Activated CD8-positive, alpha-beta memory T cell treated with anti-CD3 and anti-CD28 coated beads, Interleukin-2, amount 50 U/mL, for 1 hour (primary cell): Measurements from ENCODE around the gene METTL1.
A peak's percentile ranks its signal among the peaks of the same experiment; 100 is the strongest.

Source experiments
- DNase-seq: peaks from one replicate; pipeline ENCODE4 v3.0.0-alpha.2; 2020; ENCODE audit errors: extremely low read depth

The METTL1 gene

GRCh38 chr12:57754411-57755193, 17.3 kb downstream of the METTL1 start, which contains the start of gene MARCHF9:
Gene MARCHF9 (plus strand): TSS chr12:57755103. CDS start chr12:57755529, 426 bp downstream.
- DNase-seq = peak; percentile 74

GRCh38 chr12:57753756-57754337, 18.1 kb downstream of the METTL1 start:
- DNase-seq = no peak

GRCh38 chr12:57752668-57753000, 19.3 kb downstream of the METTL1 start:
- DNase-seq = no peak

GRCh38 chr12:57751788-57752667, 19.9 kb downstream of the METTL1 start, which contains the start of gene CDK4:
Gene CDK4 (minus strand): TSS chr12:57752310. CDS start chr12:57751717, 593 bp downstream.
- DNase-seq = peak; percentile 95

- DNase-seq = no peak
Observed at GRCh38 chr12:57751432-57751787, 20.5 kb downstream of the METTL1 start.

- DNase-seq = no peak
Observed at GRCh38 chr12:57750561-57751431, 21.1 kb downstream of the METTL1 start.

GRCh38 chr12:57749061-57749460, 22.8 kb downstream of the METTL1 start:
- no peak for DNase-seq

- no peak for DNase-seq
Observed at GRCh38 chr12:57746025-57746424, 25.9 kb downstream of the METTL1 start.

GRCh38 chr12:57745485-57745881, 26.4 kb downstream of the METTL1 start:
- DNase-seq = no peak

- DNase-seq = peak; percentile 95
Observed at GRCh38 chr12:57744777-57745484, 27.0 kb downstream of the METTL1 start, which contains the start of gene TSPAN31. Gene TSPAN31 (plus strand): TSS chr12:57745039. CDS start chr12:57745155, 116 bp downstream.

- no peak for DNase-seq
Observed at GRCh38 chr12:57744194-57744776, 27.6 kb downstream of the METTL1 start.

GRCh38 chr12:57743769-57744168, 28.1 kb downstream of the METTL1 start:
- no peak for DNase-seq

- DNase-seq = no peak
Observed at GRCh38 chr12:57741844-57742738, 29.8 kb downstream of the METTL1 start.

GRCh38 chr12:57741413-57741789, 30.5 kb downstream of the METTL1 start:
- no peak for DNase-seq

GRCh38 chr12:57740656-57741412, 31.1 kb downstream of the METTL1 start:
- peak; percentile 55 for DNase-seq

GRCh38 chr12:57739914-57740538, 31.9 kb downstream of the METTL1 start:
- no peak for DNase-seq

GRCh38 chr12:57739387-57739786, 32.5 kb downstream of the METTL1 start:
- DNase-seq = no peak

- DNase-seq = no peak
Observed at GRCh38 chr12:57738661-57739237, 33.2 kb downstream of the METTL1 start, which contains the start of gene AGAP2. Gene AGAP2 (minus strand): TSS chr12:57738742. CDS start chr12:57738246, 496 bp downstream.
